HG03575 (cell line): ENCODE measurements around the gene DNAH2.

ENCODE experiments used
- ATAC-seq: cut with Tn5 transposase; IDR thresholded peaks from one replicate; pipeline ENCODE4 v1.9.1; 2021; ENCODE audit not compliant: unreplicated experiment, insufficient number of reproducible peaks, low FRiP score; ENCODE audit errors: extremely low read depth

Gene DNAH2

GRCh38 chr17:7763919-7764318 is 46.4 kb downstream of the DNAH2 start:
- no peak for ATAC-seq

- ATAC-seq: no peak
Observed at GRCh38 chr17:7767004-7767403, 49.5 kb downstream of the DNAH2 start.

GRCh38 chr17:7767405-7768021 is 50.0 kb downstream of the DNAH2 start:
- ATAC-seq: no peak

- no peak for ATAC-seq
Observed at GRCh38 chr17:7769854-7770253, 52.3 kb downstream of the DNAH2 start.

- no peak for ATAC-seq
Observed at GRCh38 chr17:7774055-7774521, 56.5 kb downstream of the DNAH2 start.

- no peak for ATAC-seq
Observed at GRCh38 chr17:7775051-7775450, 57.5 kb downstream of the DNAH2 start.

- ATAC-seq: no peak
Observed at GRCh38 chr17:7777017-7777416, 59.5 kb downstream of the DNAH2 start.

GRCh38 chr17:7780736-7781135 is 63.2 kb downstream of the DNAH2 start:
- ATAC-seq: no peak

- no peak for ATAC-seq
Observed at GRCh38 chr17:7781429-7781828, 63.9 kb downstream of the DNAH2 start.

- ATAC-seq: no peak
Observed at GRCh38 chr17:7782240-7782639, 64.7 kb downstream of the DNAH2 start.

GRCh38 chr17:7786866-7787265 is 69.3 kb downstream of the DNAH2 start:
- ATAC-seq: no peak

GRCh38 chr17:7789131-7789530 is 71.6 kb downstream of the DNAH2 start:
- ATAC-seq: no peak

GRCh38 chr17:7790150-7790549 is 72.6 kb downstream of the DNAH2 start:
- ATAC-seq: no peak

GRCh38 chr17:7792611-7793010 is 75.1 kb downstream of the DNAH2 start:
- ATAC-seq: no peak

GRCh38 chr17:7794075-7794663 is 76.6 kb downstream of the DNAH2 start:
- no peak for ATAC-seq

GRCh38 chr17:7797976-7798375 is 80.4 kb downstream of the DNAH2 start:
- no peak for ATAC-seq

- no peak for ATAC-seq
Observed at GRCh38 chr17:7798839-7799238, 81.3 kb downstream of the DNAH2 start.

- no peak for ATAC-seq
Observed at GRCh38 chr17:7803981-7804380, 86.4 kb downstream of the DNAH2 start.

- no peak for ATAC-seq
Observed at GRCh38 chr17:7806587-7806986, 89.0 kb downstream of the DNAH2 start.

- ATAC-seq: no peak
Observed at GRCh38 chr17:7807206-7807605, 89.7 kb downstream of the DNAH2 start.
